GM21717 (cell line): ENCODE measurements around the gene TDRD12.

Experiments
- ATAC-seq: cut with Tn5 transposase; IDR thresholded peaks from one replicate; pipeline ENCODE4 v1.9.1; 2021; ENCODE audit warnings: mild to moderate bottlenecking, moderate library complexity; ENCODE audit not compliant: unreplicated experiment

Gene TDRD12

DNA sequence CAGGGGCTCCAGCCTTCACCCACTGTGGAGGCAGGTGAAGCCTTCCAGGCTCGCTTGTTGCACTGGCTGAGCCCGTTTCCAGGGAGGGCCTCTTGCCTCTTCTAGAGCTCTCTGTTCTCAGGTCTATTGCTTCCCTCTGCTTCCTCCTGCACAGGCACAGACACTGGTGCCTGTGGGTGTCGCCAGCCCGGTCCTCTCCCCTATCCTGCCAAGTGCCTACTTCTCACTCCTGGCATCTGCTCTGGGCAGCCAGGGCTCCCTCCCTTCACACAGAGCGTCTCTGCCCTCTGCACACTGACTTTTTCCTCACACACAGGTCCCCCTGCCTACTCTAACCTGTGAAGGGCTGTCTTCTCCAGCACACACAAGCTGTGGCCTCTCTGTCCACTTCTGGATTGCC is 89.7 kb downstream of the TDRD12 start:
- ATAC-seq = no peak

DNA sequence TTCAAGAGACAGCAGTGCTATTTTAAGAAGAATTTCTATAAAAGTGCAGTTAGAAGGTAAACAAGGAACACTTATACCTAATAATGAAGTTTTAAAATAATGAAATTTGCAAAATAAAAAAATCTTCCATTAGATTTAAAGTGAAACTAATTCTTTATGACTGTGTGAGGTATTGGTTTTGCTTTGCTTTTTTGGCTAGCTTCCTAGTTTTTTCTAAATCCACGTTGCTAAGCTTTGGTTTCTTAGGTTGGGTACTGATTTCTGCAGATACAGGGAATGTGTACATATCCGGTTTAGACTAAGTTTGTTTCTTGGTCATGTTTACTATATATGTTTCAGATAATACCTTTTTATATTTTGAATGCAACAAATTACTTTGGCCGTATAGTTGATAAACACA is 90.2 kb downstream of the TDRD12 start:
- ATAC-seq = no peak

DNA sequence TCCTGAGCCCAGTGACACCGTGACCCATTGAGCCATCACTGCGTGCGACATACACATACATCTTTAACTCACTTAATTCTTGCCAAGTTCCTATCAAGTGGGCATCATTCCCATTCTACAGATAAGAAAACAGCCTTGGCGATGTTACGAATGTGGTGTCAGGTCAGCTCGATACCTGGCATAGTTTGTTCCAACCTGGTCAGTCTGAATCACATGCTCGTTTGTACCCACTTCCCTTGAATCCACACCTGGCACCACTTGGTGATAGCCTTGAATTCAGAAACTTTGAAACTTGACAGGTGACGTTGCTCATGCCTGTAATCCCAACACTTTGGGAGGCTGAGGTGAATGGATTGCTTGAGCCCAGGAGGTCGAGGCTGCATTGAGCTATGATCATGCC is 90.9 kb downstream of the TDRD12 start:
- ATAC-seq = no peak

DNA sequence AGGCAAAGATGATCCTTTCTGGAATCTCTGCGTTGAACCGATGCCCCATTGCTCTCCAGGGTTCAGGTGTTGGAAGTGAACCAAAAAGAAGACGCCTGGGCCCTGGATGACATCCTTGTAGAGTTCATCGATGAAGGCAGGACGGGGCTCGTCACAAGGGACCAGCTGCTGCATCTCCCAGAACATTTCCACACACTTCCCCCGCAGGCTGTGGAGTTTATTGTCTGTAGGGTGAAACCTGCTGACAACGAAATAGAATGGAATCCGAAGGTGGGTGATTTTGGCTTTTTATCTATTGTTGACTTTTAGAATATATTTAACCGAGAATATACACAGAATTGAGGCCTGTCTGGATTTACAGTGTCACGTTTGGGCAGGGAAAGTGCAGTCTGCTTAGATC is 91.6 kb downstream of the TDRD12 start:
- no peak for ATAC-seq

DNA sequence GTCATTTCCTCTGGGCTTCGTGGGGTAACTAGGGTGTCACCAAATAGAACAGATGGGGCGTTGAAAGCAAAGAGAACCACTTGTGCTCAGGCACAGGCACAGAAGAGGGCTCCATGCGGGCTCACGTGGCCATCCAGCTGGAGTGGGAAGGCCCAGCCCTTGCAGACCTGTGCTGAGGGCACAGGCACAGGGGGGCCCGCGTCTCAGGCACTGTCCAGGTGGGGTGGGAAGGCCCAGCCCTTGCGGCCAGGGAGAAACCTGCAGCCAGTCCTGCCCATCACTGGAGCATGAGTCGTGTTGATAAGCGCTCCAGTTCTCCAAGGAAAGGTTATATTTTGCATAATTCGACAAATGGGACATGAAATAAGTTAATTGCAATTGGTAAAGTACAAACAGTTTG is 92.5 kb downstream of the TDRD12 start:
- ATAC-seq = no peak

DNA sequence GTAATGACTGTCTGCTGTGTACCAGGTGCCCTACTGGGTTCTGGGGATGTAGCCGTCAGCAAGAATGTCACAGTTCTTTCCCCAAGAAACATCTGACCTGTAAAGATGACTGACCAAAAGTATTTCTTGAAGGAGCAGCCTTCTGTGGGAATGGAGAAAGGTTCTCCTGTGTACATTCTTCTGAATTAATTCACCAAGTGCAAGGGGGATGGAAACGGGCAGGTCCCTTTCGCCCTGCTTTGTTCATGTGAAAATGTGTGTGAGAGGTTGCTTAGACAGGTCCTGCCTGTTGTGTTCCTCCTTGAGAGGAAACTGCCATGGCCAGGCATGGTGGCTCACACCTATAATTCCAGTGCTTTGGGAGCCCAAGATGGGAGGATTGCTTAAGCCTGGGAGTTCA is 93.0 kb downstream of the TDRD12 start:
- ATAC-seq = no peak

DNA sequence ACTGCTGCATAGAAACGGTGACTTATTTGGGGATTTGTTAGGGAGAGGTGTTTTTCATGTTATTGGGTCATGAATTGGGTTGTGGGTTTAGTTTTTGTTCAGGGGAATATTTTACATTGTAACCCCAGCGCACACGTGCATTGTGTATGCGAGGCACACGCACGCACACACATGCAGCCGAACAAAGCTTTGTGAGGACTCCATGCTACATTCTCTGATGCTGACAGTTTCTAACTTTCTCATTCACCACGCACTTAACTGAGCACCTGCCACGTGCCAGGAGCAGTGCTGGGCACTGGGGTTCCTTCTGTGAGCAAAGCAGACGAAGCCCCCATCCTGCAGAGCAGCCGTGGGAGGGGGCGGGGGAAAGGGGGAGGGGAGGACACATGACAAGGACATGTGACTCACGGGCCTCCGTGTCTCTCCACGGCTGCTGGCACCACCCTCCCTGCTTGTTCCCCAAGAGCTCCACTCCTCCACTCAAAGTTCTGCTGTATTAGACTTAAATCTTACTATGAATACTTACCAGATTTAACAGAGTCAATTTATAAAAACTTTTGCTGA is 94.4 kb downstream of the TDRD12 start:
- ATAC-seq = no peak

DNA sequence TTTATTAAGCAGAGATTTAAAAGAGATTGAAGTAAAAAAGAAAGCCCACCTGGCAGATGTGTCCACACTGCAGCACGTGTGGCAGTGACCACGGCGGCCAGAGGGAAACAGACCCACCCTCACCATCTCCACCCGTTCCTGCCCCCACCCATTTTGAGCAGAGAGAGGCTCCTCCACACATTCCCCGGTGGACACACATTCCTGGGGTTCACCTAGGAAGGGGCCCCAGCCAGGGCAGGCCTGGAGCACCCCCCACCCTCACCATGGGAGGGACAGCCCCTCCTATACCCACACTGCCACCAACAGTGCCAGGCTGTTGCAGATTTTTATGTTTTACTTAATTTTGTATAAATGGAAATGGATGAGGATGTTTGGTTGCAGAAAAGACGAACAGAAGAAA is 95.1 kb downstream of the TDRD12 start:
- ATAC-seq = no peak

DNA sequence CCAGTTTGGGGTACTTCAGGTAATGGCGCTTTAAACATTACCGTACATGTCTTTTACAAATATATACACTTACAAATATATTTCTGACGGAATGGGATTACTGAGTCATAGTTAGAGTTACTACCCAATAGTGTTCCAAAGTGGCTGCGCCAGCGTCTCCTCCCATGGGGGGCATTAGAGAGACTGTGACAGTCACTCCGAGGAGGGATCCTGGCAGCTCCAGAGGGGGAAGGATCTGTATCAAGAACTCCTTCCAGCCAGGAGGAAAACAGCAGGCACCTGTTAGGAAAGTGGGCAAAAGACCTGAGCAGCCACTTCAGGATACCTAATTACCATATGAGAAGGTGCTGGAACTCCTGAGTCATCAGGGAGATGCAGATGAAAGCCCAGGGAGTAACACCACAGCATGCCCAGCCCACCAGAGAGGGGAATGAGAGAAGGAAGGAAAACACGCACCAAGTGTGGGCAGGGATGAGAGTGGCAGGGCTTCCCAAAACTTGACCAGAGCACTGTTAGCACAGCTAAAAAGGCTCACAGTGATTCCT is 97.1 kb downstream of the TDRD12 start:
- ATAC-seq = no peak

DNA sequence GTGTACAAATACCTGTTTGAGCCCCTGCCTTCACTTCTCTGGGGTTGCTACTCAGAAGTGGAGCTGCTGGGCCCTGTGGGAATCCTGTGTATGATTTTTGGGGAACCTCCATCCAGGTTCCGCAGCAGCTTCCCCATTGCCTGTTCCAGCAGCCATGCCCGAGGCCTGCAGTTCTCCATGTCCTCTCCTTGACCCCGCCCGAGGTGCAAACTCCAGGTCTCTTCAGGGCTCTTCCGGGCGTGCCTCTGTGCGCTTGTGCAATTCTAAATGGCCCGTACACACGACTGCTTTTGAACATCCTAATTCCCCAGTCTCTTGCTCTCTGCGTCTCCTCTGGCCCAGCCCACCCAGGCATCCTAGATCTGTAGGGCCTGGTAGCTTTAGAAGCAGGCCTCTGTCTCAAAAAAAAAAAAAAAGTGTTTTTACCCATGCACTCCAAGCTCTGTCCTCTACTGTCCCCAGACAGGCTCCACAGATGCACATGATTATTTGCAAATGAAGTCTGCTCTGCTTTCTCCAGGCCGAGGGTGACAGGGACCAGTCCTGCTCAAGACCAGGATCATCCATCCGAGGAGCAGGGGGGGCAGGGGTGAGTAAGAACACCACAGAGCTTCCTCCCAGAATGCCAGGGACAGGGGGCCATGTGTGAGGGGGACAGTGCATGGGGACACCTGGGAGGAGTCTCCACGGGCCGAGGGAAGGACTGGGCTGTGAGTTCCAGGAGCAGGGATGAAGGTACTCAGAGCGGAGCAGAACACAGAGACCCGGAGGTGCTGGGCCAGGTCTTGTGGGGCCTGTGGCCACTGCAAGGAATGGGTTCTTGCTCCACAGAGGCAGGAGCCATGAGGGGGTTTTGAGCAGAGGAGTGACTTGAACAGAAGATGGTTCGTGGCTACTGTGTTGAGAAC is 98.3 kb downstream of the TDRD12 start:
- no peak for ATAC-seq

DNA sequence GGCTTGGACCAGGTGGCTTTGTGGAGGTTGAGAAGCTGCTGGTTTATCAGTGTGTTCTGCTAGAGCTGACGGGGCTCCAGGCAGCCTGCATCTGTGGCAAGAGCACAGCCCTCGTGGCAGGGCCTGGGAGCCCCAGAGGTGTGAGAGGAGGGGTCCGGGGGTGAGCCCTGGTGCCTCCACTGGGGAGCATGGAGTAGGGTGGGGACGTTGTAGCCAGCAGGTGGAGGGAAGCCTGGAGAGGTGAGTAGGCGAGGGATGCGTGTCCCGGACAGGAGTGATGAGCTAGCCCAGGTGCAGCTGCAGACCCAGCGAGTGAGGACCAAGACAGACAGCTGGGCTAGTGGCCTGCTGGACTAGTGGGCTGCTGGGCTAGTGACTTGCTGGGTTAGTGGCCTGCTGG is 99.0 kb downstream of the TDRD12 start:
- no peak for ATAC-seq

DNA sequence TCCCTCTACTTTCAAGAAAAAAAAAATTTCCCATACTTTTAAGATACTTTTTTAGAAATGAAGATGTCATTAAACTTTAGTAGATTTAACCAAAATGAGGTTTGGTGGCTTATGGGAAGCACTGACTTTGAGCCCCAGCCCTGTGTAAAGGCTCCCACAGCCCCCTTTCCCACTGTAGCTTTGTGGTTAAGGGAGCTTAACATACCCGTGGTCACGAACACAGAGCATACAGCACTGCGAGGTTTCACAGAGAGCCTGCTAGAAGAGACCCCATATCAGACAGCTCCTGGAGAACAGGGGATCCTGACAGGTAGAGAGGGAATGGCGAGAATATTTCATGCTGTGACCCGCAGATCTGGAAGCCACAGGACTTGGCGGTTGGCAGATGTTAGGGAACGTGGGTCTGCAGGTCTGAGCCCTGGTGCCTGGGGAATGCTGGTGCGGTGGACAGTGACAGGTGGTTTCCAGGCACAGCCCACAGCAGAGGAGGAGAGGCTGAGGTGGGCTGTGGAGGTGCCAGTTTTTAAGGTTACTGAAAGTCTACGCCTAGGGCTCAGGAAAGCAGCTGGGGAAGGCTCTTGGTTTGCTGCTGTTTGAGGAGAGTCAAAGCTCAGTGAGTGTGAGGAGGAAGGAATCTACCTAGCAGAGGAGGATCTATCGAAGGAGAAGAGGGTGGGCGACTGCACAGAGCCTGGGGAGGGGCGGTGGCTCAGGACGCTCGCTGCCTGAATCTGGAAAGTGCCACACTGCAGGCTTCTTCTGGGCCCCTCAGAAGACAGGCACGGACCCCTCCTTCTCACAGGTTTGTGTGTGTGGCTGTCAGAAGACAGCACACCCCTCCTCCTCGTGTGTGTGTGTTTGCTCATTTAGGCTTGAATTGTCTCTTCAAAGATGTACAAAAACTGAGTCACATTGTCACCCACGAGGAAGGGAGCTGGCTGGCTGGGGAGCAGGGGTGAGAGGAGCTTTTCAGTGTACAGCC is 100.1 kb downstream of the TDRD12 start:
- ATAC-seq = no peak

DNA sequence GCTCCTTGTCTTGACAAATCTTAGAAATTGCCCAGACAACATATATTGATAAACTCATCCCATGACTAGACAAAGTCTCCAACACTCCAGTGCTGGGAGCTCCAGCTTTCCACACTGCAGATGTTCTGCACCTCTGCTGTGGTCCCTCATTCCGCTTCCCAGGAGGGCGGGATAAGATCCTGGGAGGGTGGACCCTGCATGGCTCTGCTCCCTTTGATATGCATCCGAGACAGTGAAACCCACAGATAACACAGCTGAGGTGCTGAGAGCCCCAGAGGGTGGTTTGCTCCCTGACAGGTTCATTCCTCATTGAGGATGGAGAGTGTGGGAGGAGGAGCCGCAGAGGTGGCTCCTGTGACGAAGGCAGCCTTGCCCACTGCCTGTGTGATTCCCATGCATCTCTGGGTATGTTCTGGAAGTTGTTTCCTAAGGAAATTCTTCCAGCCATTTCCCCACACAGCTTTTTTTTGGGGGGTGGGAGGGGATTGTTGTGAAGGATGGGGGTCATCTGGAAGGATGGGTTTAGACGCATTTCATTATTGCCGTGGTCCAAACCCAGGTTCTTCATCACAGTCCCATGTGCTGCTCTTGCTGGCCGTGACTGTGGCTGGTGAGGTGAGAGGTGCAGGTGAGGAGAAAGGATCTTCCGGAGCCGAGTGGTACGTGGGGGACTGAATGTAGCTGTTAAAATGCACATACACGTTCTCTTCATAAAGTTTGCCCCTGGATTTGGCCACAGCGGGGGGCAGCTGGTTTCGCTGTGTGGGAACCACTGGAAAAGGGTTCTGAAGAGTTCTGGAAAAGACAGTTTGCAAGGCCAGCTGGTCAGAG is 103.6 kb downstream of the TDRD12 start:
- no peak for ATAC-seq

DNA sequence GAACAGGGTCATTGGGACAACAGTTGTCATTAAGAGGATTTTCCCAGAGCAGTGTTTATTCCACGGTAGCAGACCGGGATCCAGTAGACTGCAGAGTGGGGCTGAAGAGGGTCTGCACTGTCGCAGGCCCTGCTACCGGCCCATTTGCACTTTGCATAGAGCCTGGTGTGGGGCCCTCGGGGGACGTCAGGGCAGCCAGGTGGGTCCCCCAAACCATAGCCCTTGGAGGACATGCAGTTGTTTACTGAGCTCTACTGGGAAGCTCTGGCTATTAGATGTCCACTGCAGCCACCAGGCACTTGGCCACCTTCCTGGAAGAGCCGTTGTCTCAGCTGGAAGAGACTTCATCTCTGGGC is 104.2 kb downstream of the TDRD12 start:
- ATAC-seq = no peak

DNA sequence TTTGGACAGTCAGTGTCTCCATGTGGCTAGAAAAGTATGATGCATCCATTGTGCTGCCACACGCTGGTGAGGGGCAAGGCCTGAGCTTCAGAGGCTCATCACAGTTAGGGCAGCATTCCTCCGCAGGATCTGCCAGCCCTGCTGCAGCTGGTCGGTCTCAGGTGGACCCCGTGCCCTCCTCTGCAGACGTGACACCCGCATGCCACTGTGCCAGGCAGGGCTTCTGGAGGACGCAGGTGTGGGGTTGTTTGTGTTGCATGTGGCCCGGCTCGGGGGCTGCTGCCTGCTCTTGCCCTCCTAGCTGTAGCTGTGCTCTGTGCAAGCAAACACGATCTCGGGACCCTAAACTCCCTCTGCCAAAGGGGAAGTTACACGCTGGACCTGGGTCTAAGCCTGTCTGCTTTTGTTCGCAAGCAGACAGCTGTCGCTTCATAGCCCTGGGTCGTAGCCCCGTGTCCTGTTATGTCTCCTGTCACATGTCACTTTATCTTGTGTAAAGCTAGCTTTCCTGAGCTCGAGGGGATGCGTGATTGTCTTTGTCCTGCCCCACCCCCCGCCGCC is 104.7 kb downstream of the TDRD12 start:
- ATAC-seq = no peak

DNA sequence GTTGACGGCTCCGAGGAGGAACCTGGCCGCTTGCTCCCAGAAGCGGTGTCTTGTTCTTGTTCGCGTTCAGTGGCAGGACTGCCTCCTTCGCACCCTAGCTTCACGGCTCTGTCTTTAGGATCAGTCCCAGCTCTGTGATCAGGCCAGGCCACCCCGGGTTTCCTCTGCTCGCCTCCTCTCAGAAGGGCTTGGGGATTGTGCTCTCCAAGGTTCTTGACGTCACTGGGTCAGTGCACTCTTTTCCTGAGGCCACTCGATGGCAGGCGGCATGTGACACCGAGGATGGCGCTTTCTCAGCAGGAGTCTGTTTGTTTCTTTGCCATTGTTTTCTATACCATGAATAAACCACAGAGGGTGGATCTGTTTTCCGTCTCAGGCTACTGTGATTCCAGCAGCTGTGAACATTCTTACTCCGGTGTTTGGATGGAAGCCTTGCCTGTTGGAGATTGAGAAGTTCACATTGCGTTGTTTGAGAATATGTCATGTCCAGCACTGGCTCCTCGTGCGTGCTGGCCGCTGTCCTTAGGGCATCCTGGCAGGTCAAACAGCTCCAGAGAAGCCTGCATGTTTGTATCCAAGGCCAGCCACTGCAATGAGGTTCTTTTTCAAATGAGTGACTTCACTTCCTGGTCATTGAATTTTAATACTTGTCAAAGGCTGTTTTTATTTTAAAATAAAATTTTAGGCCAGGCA is 105.5 kb downstream of the TDRD12 start:
- ATAC-seq = no peak

DNA sequence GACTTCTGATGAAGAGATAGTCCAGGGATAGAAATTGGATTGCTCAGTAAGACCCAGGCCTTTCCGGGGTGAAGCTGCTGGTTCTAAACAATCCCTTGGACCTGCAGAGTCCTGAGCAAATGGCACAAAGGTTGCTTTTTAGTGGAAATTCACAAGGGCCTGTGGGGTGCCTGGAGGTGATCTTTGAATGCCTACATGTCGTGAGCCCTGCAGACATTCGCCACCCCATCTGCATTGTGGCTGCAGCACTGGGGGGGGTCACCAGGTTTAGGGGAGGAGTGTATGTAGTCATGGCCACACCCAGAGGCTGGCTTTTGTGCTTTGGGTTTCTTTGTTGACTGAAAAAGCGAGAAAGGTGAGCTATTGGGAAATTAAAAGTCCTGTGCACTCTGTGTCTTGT is 108.6 kb downstream of the TDRD12 start:
- ATAC-seq = no peak

DNA sequence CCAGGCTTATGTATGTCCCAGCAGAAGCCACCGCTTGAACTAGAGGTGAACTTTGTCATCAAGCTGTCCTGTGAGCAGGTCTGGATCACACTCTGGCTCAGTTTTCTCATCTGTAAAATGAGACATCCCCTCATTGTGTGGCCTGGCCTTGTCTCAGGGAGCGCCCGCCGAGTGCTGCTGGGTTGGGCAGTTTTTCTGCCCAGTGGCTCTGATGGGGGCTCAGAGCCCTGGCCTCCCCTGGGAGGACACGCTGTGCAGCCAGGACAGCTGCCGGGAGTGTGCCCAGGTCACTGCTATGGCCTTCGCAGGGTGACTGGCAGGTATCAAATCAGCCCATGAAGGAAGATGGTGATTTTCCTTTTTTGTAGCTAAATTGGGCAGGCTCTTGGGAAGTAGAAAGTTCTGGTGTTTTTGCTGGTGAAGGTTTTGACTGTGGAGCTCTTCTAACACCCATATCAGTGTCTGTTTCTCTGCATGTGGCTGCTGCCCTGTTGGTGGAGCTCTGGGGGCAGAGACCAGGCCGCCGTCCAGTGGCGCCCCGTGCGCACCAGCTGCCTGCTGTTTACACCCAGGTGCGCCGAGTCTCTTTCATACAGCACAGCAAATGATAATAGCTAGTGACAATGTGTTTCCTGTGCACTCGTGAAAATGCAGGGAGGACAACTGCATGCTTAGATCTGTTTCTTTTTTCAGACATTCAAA is 109.2 kb downstream of the TDRD12 start:
- ATAC-seq = no peak

DNA sequence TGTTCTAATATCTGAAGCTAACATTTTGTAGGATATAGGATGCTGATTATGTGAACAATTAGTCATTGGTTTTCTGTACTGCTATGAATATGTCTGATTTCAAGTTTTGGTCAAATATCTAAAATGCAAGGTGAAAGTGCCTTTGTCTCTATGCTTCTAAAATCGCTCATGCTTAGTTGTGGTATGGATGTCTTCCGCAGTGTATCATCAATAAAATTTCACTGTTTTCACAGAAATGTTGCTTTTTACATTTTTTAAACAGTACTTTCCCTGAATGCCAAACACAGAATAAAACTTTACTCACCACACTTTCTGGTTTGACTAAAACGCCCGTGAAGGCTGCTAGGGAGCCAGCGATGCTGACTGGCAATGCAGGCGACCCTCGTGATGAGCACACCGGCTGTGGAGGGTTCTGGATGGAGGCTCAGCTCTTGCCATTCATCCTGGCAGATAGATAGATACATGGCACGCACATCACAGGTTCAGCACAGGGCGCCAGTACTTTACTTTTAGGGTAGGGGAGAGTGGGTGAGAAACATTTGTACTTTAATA is 109.9 kb downstream of the TDRD12 start:
- ATAC-seq = no peak
